Activated CD8-positive, alpha-beta memory T cell treated with anti-CD3 and anti-CD28 coated beads, Interleukin-2, amount 50 U/mL, for 4 hours (primary cell): ENCODE measurements around the gene ITGB5.

Source experiments
- DNase-seq: peaks from one replicate; pipeline ENCODE4 v3.0.0-alpha.2; 2020

ITGB5 gene

GRCh38 chr3:124860599-124860998, 26.6 kb downstream of the ITGB5 start:
- no peak for DNase-seq

- DNase-seq = no peak
Observed at GRCh38 chr3:124859025-124859424, 28.1 kb downstream of the ITGB5 start.

GRCh38 chr3:124858275-124858674, 28.9 kb downstream of the ITGB5 start:
- no peak for DNase-seq

GRCh38 chr3:124856677-124857076, 30.5 kb downstream of the ITGB5 start:
- no peak for DNase-seq

GRCh38 chr3:124854009-124854408, 33.2 kb downstream of the ITGB5 start:
- no peak for DNase-seq

GRCh38 chr3:124853446-124853845, 33.7 kb downstream of the ITGB5 start:
- no peak for DNase-seq

- DNase-seq = no peak
Observed at GRCh38 chr3:124851905-124852304, 35.3 kb downstream of the ITGB5 start.

GRCh38 chr3:124851136-124851535, 36.0 kb downstream of the ITGB5 start:
- DNase-seq = no peak

GRCh38 chr3:124850633-124851032, 36.5 kb downstream of the ITGB5 start:
- no peak for DNase-seq

- no peak for DNase-seq
Observed at GRCh38 chr3:124850212-124850611, 37.0 kb downstream of the ITGB5 start.

- no peak for DNase-seq
Observed at GRCh38 chr3:124848300-124848699, 38.9 kb downstream of the ITGB5 start.

- DNase-seq = no peak
Observed at GRCh38 chr3:124847863-124848262, 39.3 kb downstream of the ITGB5 start.

GRCh38 chr3:124847051-124847450, 40.1 kb downstream of the ITGB5 start:
- DNase-seq = no peak

GRCh38 chr3:124846189-124846588, 41.0 kb downstream of the ITGB5 start:
- no peak for DNase-seq

GRCh38 chr3:124845406-124845805, 41.8 kb downstream of the ITGB5 start:
- DNase-seq = no peak

- DNase-seq = no peak
Observed at GRCh38 chr3:124843506-124844177, 43.5 kb downstream of the ITGB5 start.

- DNase-seq = no peak
Observed at GRCh38 chr3:124843047-124843446, 44.1 kb downstream of the ITGB5 start.

GRCh38 chr3:124841517-124841916, 45.6 kb downstream of the ITGB5 start:
- DNase-seq = no peak

- no peak for DNase-seq
Observed at GRCh38 chr3:124840331-124840730, 46.8 kb downstream of the ITGB5 start.

GRCh38 chr3:124839896-124840295, 47.3 kb downstream of the ITGB5 start:
- no peak for DNase-seq

GRCh38 chr3:124838963-124839362, 48.2 kb downstream of the ITGB5 start:
- DNase-seq = no peak

GRCh38 chr3:124837730-124838186, 49.4 kb downstream of the ITGB5 start:
- no peak for DNase-seq

GRCh38 chr3:124837065-124837464, 50.1 kb downstream of the ITGB5 start:
- DNase-seq = no peak

GRCh38 chr3:124836448-124836847, 50.7 kb downstream of the ITGB5 start:
- DNase-seq = no peak
